Measurements from ENCODE around the gene HILPDA.
"Not testable (repeated sequence)": the region's sequence is repeated elsewhere in the genome, so short reads cannot be mapped to it uniquely, and the experiment has no call there.

Gene HILPDA

GRCh38 chr7:128466871-128467270, 11.2 kb downstream of the HILPDA start:
- not testable (repeated sequence) for DNase-seq

GRCh38 chr7:128476402-128477335, 21.0 kb downstream of the HILPDA start, which contains the start of gene METTL2B:
Gene METTL2B, plus strand, starts transcription at chr7:128476748. Its CDS starts 18 bp downstream, at chr7:128476766.
- peak; percentile 93 for DNase-seq

GRCh38 chr7:128477336-128477690, 21.6 kb downstream of the HILPDA start:
- not testable (repeated sequence) for DNase-seq

- DNase-seq: not testable (repeated sequence)
Observed at GRCh38 chr7:128479082-128479481, 23.4 kb downstream of the HILPDA start.

- not testable (repeated sequence) for DNase-seq
Observed at GRCh38 chr7:128488134-128488533, 32.5 kb downstream of the HILPDA start.

DNA sequence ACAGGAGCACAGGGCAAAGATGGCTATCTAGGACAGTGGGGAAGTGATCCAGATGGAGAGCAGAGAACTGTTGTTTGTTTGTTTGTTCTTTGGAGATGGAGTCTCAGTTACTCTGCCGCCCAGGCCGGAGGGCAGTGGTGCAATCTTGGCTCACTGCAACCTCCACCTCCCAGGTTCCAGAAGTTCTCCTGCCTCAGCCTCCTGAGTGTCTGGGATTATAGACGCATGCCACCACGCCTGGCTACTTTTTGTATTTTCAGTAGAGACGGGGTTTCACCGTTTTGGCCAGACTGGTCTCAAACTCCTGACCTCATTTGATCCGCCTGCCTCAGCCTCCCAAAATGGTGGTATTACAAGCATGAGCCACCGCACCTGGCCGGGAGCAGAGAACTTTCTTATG, 41.7 kb downstream of the HILPDA start:
- DNase-seq: no peak

GRCh38 chr7:128505416-128505815, 49.7 kb downstream of the HILPDA start:
- DNase-seq: not testable (repeated sequence)

GRCh38 chr7:128506819-128507218, 51.1 kb downstream of the HILPDA start:
- DNase-seq: peak; percentile 52

DNA sequence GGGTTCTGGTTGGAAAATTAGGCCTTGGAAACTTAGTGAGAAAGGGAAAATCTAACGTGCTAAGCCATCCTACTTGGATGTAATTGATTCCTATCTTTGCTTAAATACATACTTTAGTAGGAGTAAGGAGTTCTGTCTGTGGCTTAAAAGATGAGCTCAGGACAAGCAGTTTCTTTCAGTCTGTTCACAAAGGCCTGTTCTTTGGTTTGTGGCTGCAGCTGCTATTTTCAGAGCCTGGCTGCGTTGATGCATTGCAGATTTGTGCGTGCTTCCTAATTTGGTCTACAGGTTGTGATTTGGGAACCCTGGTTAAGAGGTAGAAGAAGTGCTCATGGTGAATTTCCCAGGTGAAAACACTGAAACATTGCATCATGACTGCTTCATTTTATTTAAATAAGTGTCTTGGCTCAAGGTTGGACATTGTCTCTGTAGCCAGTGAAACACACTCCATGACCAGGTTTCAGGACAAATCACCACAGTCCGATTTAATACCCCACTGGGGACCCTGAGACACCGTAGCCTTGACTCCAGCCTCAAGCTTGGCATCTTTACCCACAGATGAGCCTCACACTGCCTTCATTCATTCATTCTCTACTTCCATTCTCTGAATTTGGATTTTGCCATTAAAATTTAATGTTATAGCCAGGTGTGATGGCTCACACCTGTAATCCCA, 51.8 kb downstream of the HILPDA start:
- not testable (repeated sequence) for DNase-seq
